Astrocyte (in vitro differentiated cells and primary cell): ENCODE measurements around the gene EML1. TPM values are rescaled to one million over a fixed set of nuclear protein-coding genes. Genes with fewer than 3 reads are reported as not detected.

Source experiments
- DNase-seq: peaks from one replicate; pipeline ENCODE4 v3.0.0-alpha.2; 2010; ENCODE audit warnings: low read depth
- FAIRE-seq: peaks from 2 replicates; lab custom pipeline; 2011; peaks lifted over from hg19 to GRCh38; lab: Jason Lieb, UNC
- H2AFZ ChIP-seq: 2 replicates; pipeline ENCODE4 v1.6.0; 2012; ENCODE audit warnings: low read depth, low read length, inconsistent platforms
- H3K27ac ChIP-seq: 2 replicates; pipeline ENCODE4 v1.5.1; 2011; ENCODE audit warnings: low read depth, low read length, inconsistent platforms
- H3K27me3 ChIP-seq: 2 replicates; pipeline ENCODE4 v1.6.0; 2011; ENCODE audit warnings: low read length, inconsistent platforms; ENCODE audit not compliant: insufficient read depth
- H3K36me3 ChIP-seq: 2 replicates; pipeline ENCODE4 v1.5.1; 2011; ENCODE audit warnings: low read length, inconsistent platforms; ENCODE audit not compliant: insufficient read depth
- H3K4me1 ChIP-seq: 2 replicates; pipeline ENCODE4 v1.5.1; 2011; ENCODE audit warnings: low read length, inconsistent platforms; ENCODE audit not compliant: insufficient read depth
- H3K4me2 ChIP-seq: 2 replicates; pipeline ENCODE4 v1.6.0; 2012; ENCODE audit warnings: low read length, inconsistent platforms
- H3K4me3 ChIP-seq: 2 replicates; pipeline ENCODE4 v1.5.1; 2011; ENCODE audit warnings: low read depth, mild to moderate bottlenecking, low read length, inconsistent platforms; ENCODE audit not compliant: insufficient read depth
- H3K79me2 ChIP-seq: 2 replicates; pipeline ENCODE4 v1.6.0; 2012; ENCODE audit warnings: mild to moderate bottlenecking, low read length, inconsistent platforms; ENCODE audit not compliant: insufficient read depth
- H3K9ac ChIP-seq: 2 replicates; pipeline ENCODE4 v1.6.0; 2012; ENCODE audit warnings: mild to moderate bottlenecking, low read length, inconsistent platforms
- H3K9me3 ChIP-seq: 2 replicates; pipeline ENCODE4 v1.5.1; 2012; ENCODE audit warnings: low read depth, mild to moderate bottlenecking, low read length, inconsistent platforms; ENCODE audit not compliant: insufficient read depth
- H4K20me1 ChIP-seq: 2 replicates; pipeline ENCODE4 v1.6.0; 2012; ENCODE audit warnings: low read length, inconsistent platforms; ENCODE audit not compliant: insufficient read depth
- H3K27ac Mint-ChIP-seq: one replicate; pipeline ENCODE4 v1.8.0; 2021; ENCODE audit warnings: mild to moderate bottlenecking, mixed read lengths; ENCODE audit not compliant: unreplicated experiment
- H3K27me3 Mint-ChIP-seq: one replicate; pipeline ENCODE4 v1.8.0; 2021; ENCODE audit warnings: low read depth, mixed read lengths; ENCODE audit not compliant: unreplicated experiment
- H3K36me3 Mint-ChIP-seq: one replicate; pipeline ENCODE4 v1.8.0; 2021; ENCODE audit warnings: low read depth, mixed read lengths; ENCODE audit not compliant: unreplicated experiment
- H3K4me1 Mint-ChIP-seq: one replicate; pipeline ENCODE4 v1.8.0; 2021; ENCODE audit warnings: low read depth, mixed read lengths; ENCODE audit not compliant: unreplicated experiment
- H3K4me3 Mint-ChIP-seq: one replicate; pipeline ENCODE4 v1.8.0; 2021; ENCODE audit warnings: mild to moderate bottlenecking, moderate library complexity, mixed read lengths; ENCODE audit not compliant: unreplicated experiment
- H3K9me3 Mint-ChIP-seq: one replicate; pipeline ENCODE4 v1.8.0; 2021; ENCODE audit warnings: mild to moderate bottlenecking, mixed read lengths; ENCODE audit not compliant: unreplicated experiment
- CTCF ChIP-seq: IDR thresholded peaks from 2 replicates; pipeline ENCODE4 v1.5.1; 2011; ENCODE audit warnings: low read depth, mild to moderate bottlenecking, inconsistent platforms, low read length, moderate library complexity; ENCODE audit not compliant: insufficient read depth
- EZH2 ChIP-seq: IDR thresholded peaks from 2 replicates; pipeline ENCODE4 v1.6.1; 2012; ENCODE audit warnings: mild to moderate bottlenecking, low read length, inconsistent platforms; ENCODE audit not compliant: insufficient read depth
- total RNA-seq: library from RNA; stranded (reverse); gene quantifications from 2 replicates; pipeline ENCODE4 v1.2.1, GENCODE V29; 2021

EML1 gene
- total RNA-seq, 1 donor from 2014 or later, result 17.1 TPM

DNA sequence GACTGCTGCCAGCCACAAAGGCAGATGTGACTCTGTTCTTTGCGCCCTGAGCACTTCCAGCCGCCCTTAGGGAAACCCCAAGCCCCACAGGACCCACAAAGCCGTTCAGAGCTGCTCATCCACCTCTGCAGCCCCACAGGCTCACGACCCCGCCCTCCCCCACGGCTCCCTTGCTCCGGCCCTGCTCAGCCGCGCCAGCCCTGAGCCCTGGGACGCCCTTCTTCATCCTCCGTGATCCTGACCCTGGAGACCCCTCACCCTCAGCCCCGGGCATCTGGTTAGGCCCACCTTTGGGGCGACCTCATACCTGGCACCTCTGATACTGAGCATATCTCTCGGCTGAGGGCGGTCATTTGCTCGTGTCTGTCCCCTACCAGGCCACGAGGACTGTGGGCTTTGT lies 146.2 kb downstream of the EML1 start:
- Histone ChIP-seq H3K9ac (no peak overlapping the region), H3K27me3 (no peaks in the 10 kb centered on the region), H3K4me1 (no peaks in the 10 kb centered on the region), H3K4me3 (no peak overlapping the region), H3K27ac (no peak overlapping the region), H3K4me2 (no peak overlapping the region), H3K36me3 (peaks cover 3% of the 10 kb centered on the region), H4K20me1 (no peaks in the 10 kb centered on the region), H3K9me3 (no peaks in the 10 kb centered on the region), H3K79me2 (no peaks in the 10 kb centered on the region), H2AFZ (no peak overlapping the region)
- peaks cover 2% of the 10 kb centered on the region for H3K27me3 Mint-ChIP-seq
- peaks cover 2% of the 10 kb centered on the region for H3K9me3 Mint-ChIP-seq
- H3K4me3 Mint-ChIP-seq, result no peak overlapping the region
- peaks cover 6% of the 10 kb centered on the region for H3K4me1 Mint-ChIP-seq
- H3K36me3 Mint-ChIP-seq, result peaks cover 10% of the 10 kb centered on the region
- no peak for TF ChIP-seq CTCF
- no peak for TF ChIP-seq EZH2
- no peak overlapping the region for H3K27ac Mint-ChIP-seq
- DNase-seq (no peak), FAIRE-seq (no peak)

DNA sequence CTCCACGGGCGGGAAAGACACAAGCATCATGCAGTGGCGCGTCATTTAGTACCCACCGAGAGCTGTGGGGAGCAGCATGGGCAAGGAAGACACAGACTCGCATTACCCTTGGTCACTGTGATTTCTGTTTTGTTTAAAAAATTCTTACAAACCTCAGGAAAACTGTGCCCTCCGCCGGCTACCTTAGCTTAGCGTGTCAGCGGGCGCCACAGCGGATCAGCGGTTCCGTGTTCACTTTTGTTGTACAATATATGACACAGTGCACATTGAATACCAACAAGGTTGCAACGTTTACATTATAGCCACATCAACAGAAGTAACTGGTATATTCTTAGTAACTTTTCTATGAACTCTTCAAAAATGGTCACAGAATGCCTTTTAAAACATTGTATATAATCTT lies 146.9 kb downstream of the EML1 start:
- Histone ChIP-seq H2AFZ (no peak overlapping the region), H3K4me2 (no peak overlapping the region), H3K9me3 (no peaks in the 10 kb centered on the region), H4K20me1 (no peaks in the 10 kb centered on the region), H3K79me2 (no peaks in the 10 kb centered on the region), H3K27me3 (no peaks in the 10 kb centered on the region), H3K9ac (no peak overlapping the region), H3K4me3 (no peak overlapping the region), H3K36me3 (peaks cover 3% of the 10 kb centered on the region), H3K27ac (no peak overlapping the region), H3K4me1 (no peaks in the 10 kb centered on the region)
- H3K9me3 Mint-ChIP-seq, result peaks cover 2% of the 10 kb centered on the region
- peaks cover 10% of the 10 kb centered on the region for H3K36me3 Mint-ChIP-seq
- peaks cover 2% of the 10 kb centered on the region for H3K27me3 Mint-ChIP-seq
- DNase-seq (no peak), FAIRE-seq (no peak)
- peaks cover 6% of the 10 kb centered on the region for H3K4me1 Mint-ChIP-seq
- TF ChIP-seq CTCF, result no peak
- no peak for TF ChIP-seq EZH2
- H3K27ac Mint-ChIP-seq, result no peak overlapping the region
- no peak overlapping the region for H3K4me3 Mint-ChIP-seq

DNA sequence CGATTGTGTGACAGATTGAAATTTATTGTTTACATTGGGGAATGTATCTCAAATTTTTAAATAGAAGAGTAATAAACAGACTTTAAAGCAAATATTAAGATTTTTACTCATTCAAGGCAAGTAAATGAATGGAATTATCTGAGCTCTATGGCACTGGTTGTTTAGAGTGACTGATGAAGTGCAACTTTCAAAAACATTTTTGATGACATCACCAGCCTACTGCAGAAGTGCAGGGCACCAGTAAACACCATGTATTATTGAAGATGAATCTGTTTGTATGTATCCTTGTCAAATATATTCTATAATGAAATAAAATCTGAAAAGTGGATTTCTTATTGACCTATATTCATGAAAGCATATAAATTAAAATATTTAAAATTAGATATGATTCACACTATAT lies 148.0 kb downstream of the EML1 start:
- no peaks in the 10 kb centered on the region for H4K20me1 ChIP-seq
- no peak overlapping the region for H3K27ac ChIP-seq
- no peaks in the 10 kb centered on the region for H3K4me1 ChIP-seq
- peaks cover 2% of the 10 kb centered on the region for H3K4me1 Mint-ChIP-seq
- H2AFZ ChIP-seq, result no peak overlapping the region
- H3K36me3 ChIP-seq, result peaks cover 3% of the 10 kb centered on the region
- no peak overlapping the region for H3K27ac Mint-ChIP-seq
- DNase-seq (no peak), FAIRE-seq (no peak)
- no peaks in the 10 kb centered on the region for H3K9me3 Mint-ChIP-seq
- H3K4me3 Mint-ChIP-seq, result no peak overlapping the region
- TF ChIP-seq CTCF, result no peak
- TF ChIP-seq EZH2, result no peak
- H3K79me2 ChIP-seq, result no peaks in the 10 kb centered on the region
- H3K27me3 Mint-ChIP-seq, result peaks cover 2% of the 10 kb centered on the region
- H3K9ac ChIP-seq, result no peak overlapping the region
- no peak overlapping the region for H3K4me3 ChIP-seq
- H3K9me3 ChIP-seq, result no peaks in the 10 kb centered on the region
- peaks cover 10% of the 10 kb centered on the region for H3K36me3 Mint-ChIP-seq
- no peak overlapping the region for H3K4me2 ChIP-seq
- no peaks in the 10 kb centered on the region for H3K27me3 ChIP-seq
